ENCODE data around the gene ISM1. TPM values are rescaled to one million over a fixed set of nuclear protein-coding genes. Genes with fewer than 3 reads are reported as not detected.

The ISM1 gene
- total and polyA plus RNA-seq, 9 donors, result 0.10 to 3.6 (median 0.31) TPM; not detected in 1

DNA sequence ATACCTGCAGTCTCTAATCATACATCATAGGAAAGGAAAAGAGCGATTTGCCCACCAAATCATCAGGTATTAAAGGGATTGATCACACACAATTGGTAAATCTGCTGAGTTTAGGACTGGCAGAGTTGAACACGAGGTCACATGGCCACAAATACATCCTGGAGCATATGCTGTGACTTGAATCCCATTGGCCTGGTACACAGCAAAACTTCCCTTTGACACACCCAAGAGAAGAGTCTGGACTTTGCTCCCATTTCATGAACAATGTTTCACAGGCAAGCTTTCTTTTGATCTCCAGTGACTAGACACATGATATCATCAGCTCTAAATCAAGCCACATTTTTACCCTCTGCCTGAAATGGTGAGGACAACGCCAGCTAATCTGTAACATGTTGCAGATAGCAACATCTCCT lies 117.9 kb downstream of the ISM1 start:
- Histone ChIP-seq H3K4me1 (ENCODE audit: insufficient read depth) (no peaks in the 10 kb centered on the region), H3K36me3 (no peaks in the 10 kb centered on the region), H3K4me3 (no peak overlapping the region), H3K27ac (no peak overlapping the region), H3K27me3 (no peaks in the 10 kb centered on the region), H3K9me3 (no peaks in the 10 kb centered on the region)
- intact Hi-C loops (cut with DNase I), result loop anchor here in 1 of 4 donors (1.0 kb wide), 1 partner anchor 43 kb away; no protein-coding TSS in a partner anchor
- no peak for DNase-seq
- TF ChIP-seq, protein P1, sequence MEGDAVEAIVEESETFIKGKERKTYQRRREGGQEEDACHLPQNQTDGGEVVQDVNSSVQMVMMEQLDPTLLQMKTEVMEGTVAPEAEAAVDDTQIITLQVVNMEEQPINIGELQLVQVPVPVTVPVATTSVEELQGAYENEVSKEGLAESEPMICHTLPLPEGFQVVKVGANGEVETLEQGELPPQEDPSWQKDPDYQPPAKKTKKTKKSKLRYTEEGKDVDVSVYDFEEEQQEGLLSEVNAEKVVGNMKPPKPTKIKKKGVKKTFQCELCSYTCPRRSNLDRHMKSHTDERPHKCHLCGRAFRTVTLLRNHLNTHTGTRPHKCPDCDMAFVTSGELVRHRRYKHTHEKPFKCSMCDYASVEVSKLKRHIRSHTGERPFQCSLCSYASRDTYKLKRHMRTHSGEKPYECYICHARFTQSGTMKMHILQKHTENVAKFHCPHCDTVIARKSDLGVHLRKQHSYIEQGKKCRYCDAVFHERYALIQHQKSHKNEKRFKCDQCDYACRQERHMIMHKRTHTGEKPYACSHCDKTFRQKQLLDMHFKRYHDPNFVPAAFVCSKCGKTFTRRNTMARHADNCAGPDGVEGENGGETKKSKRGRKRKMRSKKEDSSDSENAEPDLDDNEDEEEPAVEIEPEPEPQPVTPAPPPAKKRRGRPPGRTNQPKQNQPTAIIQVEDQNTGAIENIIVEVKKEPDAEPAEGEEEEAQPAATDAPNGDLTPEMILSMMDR (IDR thresholded peaks at IDR 0.05), result no peak
- TF ChIP-seq POLR2A (IDR thresholded peaks at IDR 0.05), result no peak
- TF ChIP-seq EP300 (IDR thresholded peaks at IDR 0.05), result no peak
- WGBS, 3 donors, result 66 to 72% (median 70%) methylated on average over 3 of the region's 3 CpGs

DNA sequence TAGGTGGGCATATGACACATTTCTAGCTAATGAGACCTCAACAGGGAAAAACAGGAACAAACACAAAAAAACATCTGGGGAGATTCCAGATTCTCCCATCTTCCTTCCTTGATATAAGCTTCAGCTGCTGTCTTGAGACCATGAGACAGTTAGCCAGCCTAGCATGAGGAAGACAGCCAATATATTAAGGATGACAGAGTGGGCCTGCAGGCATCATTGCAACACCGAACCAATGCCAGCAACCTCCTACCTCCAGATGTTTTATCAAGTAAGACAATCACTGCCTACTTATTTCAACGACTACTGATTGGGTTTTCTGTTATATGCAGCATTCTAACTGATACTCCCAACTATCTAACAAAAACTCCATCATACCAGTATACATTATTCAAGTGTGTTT lies 119.0 kb downstream of the ISM1 start:
- TF ChIP-seq EP300 (IDR thresholded peaks at IDR 0.05) (no peak), POLR2A (IDR thresholded peaks at IDR 0.05) (no peak)
- TF ChIP-seq, protein P1 (IDR thresholded peaks at IDR 0.05), result no peak
- no peaks in the 10 kb centered on the region for H3K27me3 ChIP-seq
- H3K9me3 ChIP-seq, result no peaks in the 10 kb centered on the region
- no peak overlapping the region for H3K4me3 ChIP-seq
- H3K36me3 ChIP-seq, result no peaks in the 10 kb centered on the region
- intact Hi-C loops (cut with DNase I), result no loop called here
- no peak for DNase-seq
- 23 to 46% (median 43%) methylated on average over 2 of the region's 2 CpGs for WGBS, 3 donors
- H3K4me1 ChIP-seq (ENCODE audit: insufficient read depth), result no peaks in the 10 kb centered on the region
- H3K27ac ChIP-seq, result no peak overlapping the region

DNA sequence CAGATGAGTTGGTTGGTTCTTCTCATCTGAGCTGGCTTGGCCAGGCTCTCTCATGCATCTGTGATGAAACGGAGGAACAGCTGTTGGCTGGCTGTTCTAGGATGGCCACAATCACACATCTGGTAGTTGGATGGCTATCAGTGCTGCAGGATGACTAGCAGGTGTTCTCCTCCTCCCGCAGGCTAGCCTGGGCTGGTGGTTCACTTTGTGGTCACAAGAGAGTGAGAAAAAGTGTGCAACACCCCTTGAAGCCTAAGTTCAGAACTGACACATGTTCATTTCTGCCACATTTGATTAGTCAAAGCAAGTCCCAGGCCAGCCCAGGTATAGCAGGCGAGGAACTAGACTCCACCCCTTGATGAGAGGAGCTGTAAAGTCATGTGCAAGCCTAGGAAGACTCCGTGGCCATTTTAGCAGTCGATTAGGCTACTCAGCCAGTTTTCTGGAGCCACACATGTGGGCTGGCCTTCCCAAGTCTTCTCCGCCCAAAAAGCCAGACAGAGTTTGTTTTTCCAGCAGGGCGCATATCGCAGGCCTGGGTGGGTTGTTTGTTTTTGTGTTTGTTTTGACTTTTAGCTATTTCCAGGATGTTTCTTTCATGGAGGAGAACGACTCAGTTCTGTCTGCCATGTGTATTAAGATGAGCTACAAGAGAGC lies 120.8 kb downstream of the ISM1 start:
- Histone ChIP-seq H3K27me3 (no peaks in the 10 kb centered on the region), H3K36me3 (no peaks in the 10 kb centered on the region), H3K9me3 (no peaks in the 10 kb centered on the region), H3K4me1 (ENCODE audit: insufficient read depth) (no peaks in the 10 kb centered on the region), H3K27ac (no peak overlapping the region), H3K4me3 (no peak overlapping the region)
- intact Hi-C loops (cut with DNase I), result no loop called here
- DNase-seq, result no peak
- WGBS, 3 donors, result 65 to 77% (median 72%) methylated on average over 9 of the region's 9 CpGs
- TF ChIP-seq, protein P1 (IDR thresholded peaks at IDR 0.05), result no peak
- no peak for TF ChIP-seq EP300 (IDR thresholded peaks at IDR 0.05)
- TF ChIP-seq POLR2A (IDR thresholded peaks at IDR 0.05), result no peak

DNA sequence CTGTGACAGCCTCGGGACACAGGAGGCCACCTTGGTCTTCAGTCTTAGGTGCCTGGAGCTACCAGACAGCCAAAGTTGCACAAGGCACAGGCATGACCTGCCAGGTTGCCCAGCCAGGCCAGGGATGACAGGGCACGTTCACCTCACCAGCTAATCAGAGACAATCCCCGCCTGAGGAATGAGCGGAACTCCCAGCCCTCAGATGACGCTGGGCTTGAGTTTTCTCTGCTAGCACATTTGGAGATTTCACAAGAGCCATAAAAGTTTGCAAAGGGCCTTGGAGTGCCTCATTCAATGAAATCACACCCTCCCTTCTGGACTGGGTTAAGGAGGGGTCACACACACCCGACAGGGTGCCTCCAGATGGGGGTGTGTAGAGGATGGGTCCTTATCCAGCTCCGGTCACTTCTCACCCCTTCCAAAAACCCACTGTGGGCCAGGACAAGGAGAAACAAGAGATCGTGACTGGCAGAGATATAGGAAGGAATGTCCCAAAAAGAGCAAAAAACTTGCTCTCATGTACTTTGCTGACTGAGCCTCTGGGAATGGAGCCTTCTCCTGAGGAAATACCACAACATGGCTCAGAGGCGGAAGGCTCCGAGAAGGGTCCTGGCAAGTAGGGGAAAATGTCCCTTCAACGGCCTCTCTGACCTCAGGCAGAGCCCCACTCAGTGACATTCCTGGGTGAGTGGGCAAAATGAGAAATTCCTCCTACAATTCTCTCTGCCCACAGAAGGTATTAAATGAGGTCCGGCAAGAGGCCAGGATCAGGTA lies 121.6 kb downstream of the ISM1 start:
- no peak for TF ChIP-seq POLR2A (IDR thresholded peaks at IDR 0.05)
- TF ChIP-seq, protein P1 (IDR thresholded peaks at IDR 0.05), result no peak
- no peak for TF ChIP-seq EP300 (IDR thresholded peaks at IDR 0.05)
- no peak for DNase-seq
- no peaks in the 10 kb centered on the region for H3K4me1 ChIP-seq (ENCODE audit: insufficient read depth)
- intact Hi-C loops (cut with DNase I), result no loop called here
- 80 to 86% (median 81%) methylated on average over 12 of the region's 12 CpGs for WGBS, 3 donors
- H3K36me3 ChIP-seq, result no peaks in the 10 kb centered on the region
- no peak overlapping the region for H3K27ac ChIP-seq
- no peaks in the 10 kb centered on the region for H3K27me3 ChIP-seq
- no peak overlapping the region for H3K4me3 ChIP-seq
- no peaks in the 10 kb centered on the region for H3K9me3 ChIP-seq
